ENCODE data around the gene ST6GALNAC6. TPM values are rescaled to one million over a fixed set of nuclear protein-coding genes. Genes with fewer than 3 reads are reported as not detected.
A peak's percentile ranks its signal among the peaks of the same experiment; 100 is the strongest.

The ST6GALNAC6 gene
- total RNA-seq, 4 donors from 2014 or later, result 37.7 to 133 (median 111) TPM

GRCh38 chr9:127860260-127860659, 39.1 kb downstream of the ST6GALNAC6 start:
- no peaks in the 10 kb centered on the region for H3K9me3 ChIP-seq
- H3K4me1 ChIP-seq, result no peaks in the 10 kb centered on the region
- TF ChIP-seq CTCF (IDR thresholded peaks at IDR 0.05) (no peak), POLR2A (IDR thresholded peaks at IDR 0.05) (no peak)
- DNase-seq, result peak in 1 of 2 donors; percentile 62
- no peaks in the 10 kb centered on the region for H3K36me3 ChIP-seq
- H3K4me3 ChIP-seq, result no peak overlapping the region
- intact Hi-C loops (cut with DNase I; ENCODE audit: low total_unique reads), result no loop called here
- H3K27ac ChIP-seq, result peak overlapping the region in 1 of 2 donors; percentile 28
- H3K27me3 ChIP-seq, result no peaks in the 10 kb centered on the region

- Histone ChIP-seq H3K4me1 (peaks cover 0 to 9% of the 10 kb centered on the region in 2 donors), H3K9me3 (no peaks in the 10 kb centered on the region), H3K27me3 (no peaks in the 10 kb centered on the region), H3K36me3 (no peaks in the 10 kb centered on the region), H3K4me3 (no peak overlapping the region), H3K27ac (peak overlapping the region; percentile 3 to 14)
- intact Hi-C loops (cut with DNase I; ENCODE audit: low total_unique reads), result no loop called here
- peak; percentile 53 to 59 for DNase-seq
- TF ChIP-seq POLR2A (IDR thresholded peaks at IDR 0.05), result no peak
- no peak for TF ChIP-seq CTCF (IDR thresholded peaks at IDR 0.05)
Observed at GRCh38 chr9:127858041-127858512, 41.3 kb downstream of the ST6GALNAC6 start.

- Histone ChIP-seq H3K36me3 (no peaks in the 10 kb centered on the region), H3K27ac (peak overlapping the region in 1 of 2 donors; percentile 18), H3K4me3 (no peak overlapping the region), H3K9me3 (no peaks in the 10 kb centered on the region), H3K4me1 (peaks cover 0 to 9% of the 10 kb centered on the region in 2 donors), H3K27me3 (no peaks in the 10 kb centered on the region)
- no peak for TF ChIP-seq POLR2A (IDR thresholded peaks at IDR 0.05)
- TF ChIP-seq CTCF (IDR thresholded peaks at IDR 0.05), result no peak
- DNase-seq, result no peak
- intact Hi-C loops (cut with DNase I; ENCODE audit: low total_unique reads), result no loop called here
Observed at GRCh38 chr9:127857278-127857677, 42.1 kb downstream of the ST6GALNAC6 start.

- Histone ChIP-seq H3K27ac (peak overlapping the region in 1 of 2 donors; percentile 89), H3K27me3 (no peaks in the 10 kb centered on the region), H3K36me3 (no peaks in the 10 kb centered on the region), H3K4me3 (no peak overlapping the region), H3K4me1 (peaks cover 0 to 9% of the 10 kb centered on the region in 2 donors), H3K9me3 (no peaks in the 10 kb centered on the region)
- TF ChIP-seq POLR2A (IDR thresholded peaks at IDR 0.05), result no peak
- TF ChIP-seq CTCF (IDR thresholded peaks at IDR 0.05), result no peak
- no peak for DNase-seq
- intact Hi-C loops (cut with DNase I; ENCODE audit: low total_unique reads), result no loop called here
Observed at GRCh38 chr9:127856729-127857116, 42.7 kb downstream of the ST6GALNAC6 start.

- Histone ChIP-seq H3K9me3 (no peaks in the 10 kb centered on the region), H3K36me3 (no peaks in the 10 kb centered on the region), H3K4me1 (peaks cover 0 to 9% of the 10 kb centered on the region in 2 donors), H3K27ac (peak overlapping the region in 1 of 2 donors; percentile 89), H3K27me3 (no peaks in the 10 kb centered on the region), H3K4me3 (no peak overlapping the region)
- no peak for DNase-seq
- intact Hi-C loops (cut with DNase I; ENCODE audit: low total_unique reads), result no loop called here
- TF ChIP-seq CTCF (IDR thresholded peaks at IDR 0.05) (no peak), POLR2A (IDR thresholded peaks at IDR 0.05) (no peak)
Observed at GRCh38 chr9:127856094-127856728, 43.2 kb downstream of the ST6GALNAC6 start.
